ENCODE measurements around the gene ARVCF.

GRCh38 chr22:20026204-20026908 lies 9.7 kb upstream of the ARVCF start:
- TF ChIP-seq, protein P1, sequence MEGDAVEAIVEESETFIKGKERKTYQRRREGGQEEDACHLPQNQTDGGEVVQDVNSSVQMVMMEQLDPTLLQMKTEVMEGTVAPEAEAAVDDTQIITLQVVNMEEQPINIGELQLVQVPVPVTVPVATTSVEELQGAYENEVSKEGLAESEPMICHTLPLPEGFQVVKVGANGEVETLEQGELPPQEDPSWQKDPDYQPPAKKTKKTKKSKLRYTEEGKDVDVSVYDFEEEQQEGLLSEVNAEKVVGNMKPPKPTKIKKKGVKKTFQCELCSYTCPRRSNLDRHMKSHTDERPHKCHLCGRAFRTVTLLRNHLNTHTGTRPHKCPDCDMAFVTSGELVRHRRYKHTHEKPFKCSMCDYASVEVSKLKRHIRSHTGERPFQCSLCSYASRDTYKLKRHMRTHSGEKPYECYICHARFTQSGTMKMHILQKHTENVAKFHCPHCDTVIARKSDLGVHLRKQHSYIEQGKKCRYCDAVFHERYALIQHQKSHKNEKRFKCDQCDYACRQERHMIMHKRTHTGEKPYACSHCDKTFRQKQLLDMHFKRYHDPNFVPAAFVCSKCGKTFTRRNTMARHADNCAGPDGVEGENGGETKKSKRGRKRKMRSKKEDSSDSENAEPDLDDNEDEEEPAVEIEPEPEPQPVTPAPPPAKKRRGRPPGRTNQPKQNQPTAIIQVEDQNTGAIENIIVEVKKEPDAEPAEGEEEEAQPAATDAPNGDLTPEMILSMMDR (IDR thresholded peaks at IDR 0.05): no peak
- TF ChIP-seq POLR2A (IDR thresholded peaks at IDR 0.05) (no peak), EP300 (IDR thresholded peaks at IDR 0.05) (no peak), POLR2AphosphoS5 (IDR thresholded peaks at IDR 0.05) (no peak)
